Panc1 (cell line): ENCODE results near the gene TEAD2.

Source experiments
- SIN3A ChIP-seq: IDR thresholded peaks from 2 replicates; pipeline ENCODE4 v1.6.1; 2012; ENCODE audit warnings: low read depth, mild to moderate bottlenecking, low read length, moderate library complexity, borderline replicate concordance; ENCODE audit not compliant: insufficient read depth
- TF ChIP-seq, protein P1 (sequence below): fragments of 450-650 bp; IDR thresholded peaks from 2 replicates; pipeline ENCODE4 v1.5.1; 2017; ENCODE audit warnings: mild to moderate bottlenecking

DNA sequence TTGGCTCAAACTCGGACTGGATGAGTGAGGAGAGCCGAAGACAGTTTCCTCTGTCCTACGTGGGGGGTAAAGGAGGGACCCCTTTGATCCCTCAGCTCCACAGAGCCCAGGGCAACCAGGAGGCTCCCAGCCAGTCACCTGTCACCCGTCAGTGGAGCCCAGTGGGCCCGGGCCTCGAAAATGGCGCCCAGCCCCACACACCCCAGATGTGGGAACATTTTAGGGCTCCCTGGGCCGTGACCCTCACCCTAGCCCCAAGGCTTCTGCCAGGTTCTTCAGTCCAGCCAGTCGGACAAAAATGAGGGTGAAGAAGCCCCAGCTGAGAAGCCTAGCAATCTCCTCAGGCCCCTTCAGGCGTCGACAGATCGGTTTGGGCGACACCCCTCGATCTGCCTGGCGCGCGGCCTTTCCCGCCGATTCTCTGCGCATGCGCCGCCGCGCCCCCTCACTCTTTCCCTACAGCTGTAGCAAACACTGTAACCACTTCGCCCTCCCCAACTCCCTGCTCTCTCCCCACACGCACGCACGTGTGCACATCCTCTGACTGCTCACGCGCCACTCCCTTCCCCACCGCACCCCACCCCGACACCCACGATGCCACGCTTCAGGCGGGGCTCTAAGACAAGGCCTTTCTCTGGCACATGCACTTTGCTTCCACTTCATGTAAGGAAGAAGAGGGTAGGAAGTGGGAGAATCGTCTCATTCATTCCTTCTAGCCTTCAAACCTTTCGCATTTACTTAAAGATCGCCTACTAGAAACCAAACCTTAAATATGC, 37.2 kb downstream of the TEAD2 start, which contains the start of gene SLC6A16:
- no peak for TF ChIP-seq SIN3A
- TF ChIP-seq, protein P1, sequence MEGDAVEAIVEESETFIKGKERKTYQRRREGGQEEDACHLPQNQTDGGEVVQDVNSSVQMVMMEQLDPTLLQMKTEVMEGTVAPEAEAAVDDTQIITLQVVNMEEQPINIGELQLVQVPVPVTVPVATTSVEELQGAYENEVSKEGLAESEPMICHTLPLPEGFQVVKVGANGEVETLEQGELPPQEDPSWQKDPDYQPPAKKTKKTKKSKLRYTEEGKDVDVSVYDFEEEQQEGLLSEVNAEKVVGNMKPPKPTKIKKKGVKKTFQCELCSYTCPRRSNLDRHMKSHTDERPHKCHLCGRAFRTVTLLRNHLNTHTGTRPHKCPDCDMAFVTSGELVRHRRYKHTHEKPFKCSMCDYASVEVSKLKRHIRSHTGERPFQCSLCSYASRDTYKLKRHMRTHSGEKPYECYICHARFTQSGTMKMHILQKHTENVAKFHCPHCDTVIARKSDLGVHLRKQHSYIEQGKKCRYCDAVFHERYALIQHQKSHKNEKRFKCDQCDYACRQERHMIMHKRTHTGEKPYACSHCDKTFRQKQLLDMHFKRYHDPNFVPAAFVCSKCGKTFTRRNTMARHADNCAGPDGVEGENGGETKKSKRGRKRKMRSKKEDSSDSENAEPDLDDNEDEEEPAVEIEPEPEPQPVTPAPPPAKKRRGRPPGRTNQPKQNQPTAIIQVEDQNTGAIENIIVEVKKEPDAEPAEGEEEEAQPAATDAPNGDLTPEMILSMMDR: no peak
